GM19452 (cell line): ENCODE measurements around the gene DNASE1L2.

Source experiments
- ATAC-seq: cut with Tn5 transposase; IDR thresholded peaks from one replicate; pipeline ENCODE4 v1.9.1; 2021; ENCODE audit not compliant: unreplicated experiment

Gene DNASE1L2

GRCh38 chr16:2236337-2237101 lies at the start of gene DNASE1L2:
TSS of gene DNASE1L2 (plus strand) at chr16:2236444. CDS start at chr16:2236817, 373 bp downstream.
- ATAC-seq, result no peak

GRCh38 chr16:2186505-2186904 lies 49.7 kb upstream of the DNASE1L2 start:
- ATAC-seq, result no peak

- ATAC-seq, result no peak
These were observed 49.0 kb upstream of the DNASE1L2 start for GRCh38 chr16:2187212-2187611.

GRCh38 chr16:2188395-2188794 lies 47.8 kb upstream of the DNASE1L2 start:
- no peak for ATAC-seq

GRCh38 chr16:2189252-2189893 lies 46.9 kb upstream of the DNASE1L2 start:
- ATAC-seq, result no peak

- no peak for ATAC-seq
These were observed 46.1 kb upstream of the DNASE1L2 start for GRCh38 chr16:2190002-2190658.

- ATAC-seq, result no peak
These were observed 45.4 kb upstream of the DNASE1L2 start for GRCh38 chr16:2190659-2191445.

- ATAC-seq, result no peak
These were observed 44.9 kb upstream of the DNASE1L2 start for GRCh38 chr16:2191446-2191706.

GRCh38 chr16:2194166-2194834 lies 41.9 kb upstream of the DNASE1L2 start:
- no peak for ATAC-seq

GRCh38 chr16:2194852-2195321 lies 41.4 kb upstream of the DNASE1L2 start:
- no peak for ATAC-seq

GRCh38 chr16:2195322-2196161 lies 40.7 kb upstream of the DNASE1L2 start:
- no peak for ATAC-seq

- ATAC-seq, result no peak
These were observed 39.9 kb upstream of the DNASE1L2 start, which contains the start of gene CASKIN1 for GRCh38 chr16:2196162-2196980. TSS of gene CASKIN1 (minus strand) at chr16:2196605. CDS start at chr16:2196432, 173 bp downstream.

GRCh38 chr16:2196981-2197511 lies 39.2 kb upstream of the DNASE1L2 start:
- no peak for ATAC-seq

GRCh38 chr16:2197765-2198164 lies 38.5 kb upstream of the DNASE1L2 start:
- ATAC-seq, result no peak

- no peak for ATAC-seq
These were observed 38.0 kb upstream of the DNASE1L2 start for GRCh38 chr16:2198283-2198682.

GRCh38 chr16:2199095-2199494 lies 37.1 kb upstream of the DNASE1L2 start:
- no peak for ATAC-seq

GRCh38 chr16:2199621-2200139 lies 36.6 kb upstream of the DNASE1L2 start:
- no peak for ATAC-seq

GRCh38 chr16:2200313-2200712 lies 35.9 kb upstream of the DNASE1L2 start:
- no peak for ATAC-seq
